CD14-positive monocyte (primary cell): ENCODE measurements around the gene OSTC. TPM values are rescaled to one million over a fixed set of nuclear protein-coding genes. Genes with fewer than 3 reads are reported as not detected.

Experiments used
- DNase-seq, 3 donors: peaks; one replicate each; pipeline ENCODE4 v3.0.0-alpha.2; 2011 to 2022
- H2AFZ ChIP-seq: 2 replicates; pipeline ENCODE4 v1.6.0; 2012; ENCODE audit warnings: mild to moderate bottlenecking, low read depth, low read length, inconsistent platforms; ENCODE audit not compliant: insufficient read depth, poor library complexity, severe bottlenecking
- H3K27ac ChIP-seq, 2 donors: 1 replicate in 1 of 2; 2 replicates in 1 of 2; pipeline ENCODE4 v1.5.1; 2012 to 2013; ENCODE audit warnings: low read length in 2 of 2, control low read depth in 1 of 2, inconsistent platforms in 1 of 2, low read depth in 1 of 2, mild to moderate bottlenecking in 1 of 2
- H3K27me3 ChIP-seq, 2 donors: one replicate each; pipeline versions ENCODE4 v1.6.0 to v1.6.1; 2011 to 2013; ENCODE audit warnings: low read length in 2 of 2; ENCODE audit not compliant: control insufficient read depth in 2 of 2, insufficient read depth in 2 of 2
- H3K36me3 ChIP-seq, 2 donors: replicated peaks in 1 of 2; 1 replicate in 1 of 2; 2 replicates in 1 of 2; pipeline versions ENCODE4 v1.5.1 to v1.6.1; 2012 to 2013; ENCODE audit warnings: low read length in 2 of 2, control low read depth in 1 of 2, inconsistent platforms in 1 of 2, mild to moderate bottlenecking in 1 of 2; ENCODE audit not compliant: insufficient read depth in 2 of 2, control insufficient read depth in 1 of 2
- H3K4me1 ChIP-seq, 2 donors: 1 replicate in 1 of 2; 2 replicates in 1 of 2; pipeline versions ENCODE4 v1.5.1 to v1.6.1; 2012 to 2013; ENCODE audit warnings: low read length in 2 of 2, control low read depth in 1 of 2, inconsistent platforms in 1 of 2, mild to moderate bottlenecking in 1 of 2, moderate library complexity in 1 of 2; ENCODE audit not compliant: insufficient read depth in 2 of 2, control insufficient read depth in 1 of 2
- H3K4me2 ChIP-seq: replicated peaks from 2 replicates; pipeline ENCODE3; 2012; ENCODE audit warnings: low read length, moderate library complexity, mild to moderate bottlenecking; ENCODE audit not compliant: poor library complexity, severe bottlenecking; ENCODE audit errors: extremely low read depth
- H3K4me3 ChIP-seq, 3 experiments: fragments of 200-600 bp in 1 of 3; sonication (generic) in 1 of 3; replicated peaks in 1 of 3; 1 replicate in 2 of 3; 2 replicates in 1 of 3; pipeline ENCODE4 v1.5.1; 2011 to 2013; ENCODE audit warnings: low read length in 3 of 3, mild to moderate bottlenecking in 3 of 3, control low read depth in 2 of 3, low read depth in 2 of 3, inconsistent platforms in 1 of 3, moderate library complexity in 1 of 3
- H3K79me2 ChIP-seq: 2 replicates; pipeline ENCODE4 v1.6.0; 2012; ENCODE audit warnings: mild to moderate bottlenecking, control low read depth, inconsistent platforms, low read length, moderate library complexity; ENCODE audit not compliant: insufficient read depth
- H3K9ac ChIP-seq: 2 replicates; pipeline ENCODE4 v1.6.0; 2017; ENCODE audit warnings: low read length, mild to moderate bottlenecking; ENCODE audit not compliant: insufficient read depth, poor library complexity, severe bottlenecking
- H3K9me3 ChIP-seq, 2 donors: replicated peaks in 1 of 2; 1 replicate in 1 of 2; 2 replicates in 1 of 2; pipeline versions ENCODE4 v1.5.1 to v1.6.1; 2012 to 2013; ENCODE audit warnings: low read length in 2 of 2, control low read depth in 1 of 2; ENCODE audit not compliant: control insufficient read depth in 1 of 2, insufficient read depth in 1 of 2
- H4K20me1 ChIP-seq: 2 replicates; pipeline ENCODE4 v1.6.0; 2012; ENCODE audit warnings: mild to moderate bottlenecking, low read length, control low read depth, moderate library complexity; ENCODE audit not compliant: insufficient read depth
- H3K27ac Mint-ChIP-seq, 7 donors: one replicate each; pipeline ENCODE4 v1.8.0; 2020; ENCODE audit warnings: mild to moderate bottlenecking in 7 of 7, mixed read lengths in 7 of 7, moderate library complexity in 6 of 7, inconsistent platforms in 2 of 7
- H3K27me3 Mint-ChIP-seq, 3 donors: one replicate each; pipeline ENCODE4 v1.8.0; 2021 to 2022; ENCODE audit warnings: low read depth in 3 of 3, mild to moderate bottlenecking in 3 of 3, mixed read lengths in 3 of 3, moderate library complexity in 3 of 3, inconsistent platforms in 1 of 3
- H3K36me3 Mint-ChIP-seq, 2 donors: one replicate each; pipeline ENCODE4 v1.8.0; 2020; ENCODE audit warnings: mixed read lengths in 2 of 2, inconsistent platforms in 1 of 2, mild to moderate bottlenecking in 1 of 2
- H3K4me1 Mint-ChIP-seq: one replicate; pipeline ENCODE4 v1.8.0; 2020; ENCODE audit warnings: mild to moderate bottlenecking, mixed read lengths
- H3K4me3 Mint-ChIP-seq, 2 donors: one replicate each; pipeline ENCODE4 v1.8.0; 2020; ENCODE audit warnings: mild to moderate bottlenecking in 2 of 2, mixed read lengths in 2 of 2, moderate library complexity in 1 of 2
- H3K9me3 Mint-ChIP-seq, 7 donors: one replicate each; pipeline ENCODE4 v1.8.0; 2020 to 2022; ENCODE audit warnings: mixed read lengths in 7 of 7, mild to moderate bottlenecking in 6 of 7, moderate library complexity in 6 of 7, inconsistent platforms in 2 of 7
- CTCF ChIP-seq: fragments of 200-600 bp; IDR thresholded peaks from one replicate; pipeline ENCODE4 v1.8.0; 2022; ENCODE audit warnings: antibody characterized with exemption, mild to moderate bottlenecking
- WGBS: methylation state at CpG from one replicate; pipeline ENCODE4 v1.1.5; 2013; ENCODE audit warnings: missing lambda C conversion rate; ENCODE audit not compliant: insufficient coverage; 5-methylcytosine and 5-hydroxymethylcytosine counted together
- intact Hi-C, 2 donors: fragments of 100-400 bp; cut with micrococcal nuclease; formaldehyde crosslinking; loops; one replicate each; pipeline versions ENCODE4 v1.15.0 to v1.15.1; 2023
- polyA plus RNA-seq, 3 donors: library from polyadenylated mRNA; depleted of rRNA in 1 of 3; unstranded in 2 of 3; stranded (reverse) in 1 of 3; fragments of 300-500 nt in 2 of 3; fragments of >200 nt in 1 of 3; fragmentation: Illumina TruSeq in 2 of 3; gene quantifications; 1 replicate in 2 of 3; 2 replicates in 1 of 3; pipeline ENCODE4 v1.2.3, GENCODE V29; 2012 to 2021

The OSTC gene
- polyA plus RNA-seq, 3 donors: 68.5 to 156 (median 149) TPM

- no peaks in the 10 kb centered on the region for H3K4me1 ChIP-seq
- peaks cover 4% of the 10 kb centered on the region for H3K4me1 Mint-ChIP-seq
- H2AFZ ChIP-seq: no peak overlapping the region
- no peaks in the 10 kb centered on the region for H4K20me1 ChIP-seq
- TF ChIP-seq CTCF: no peak
- H3K4me3 ChIP-seq: no peak overlapping the region
- H3K4me3 Mint-ChIP-seq: no peak overlapping the region
- H3K27me3 ChIP-seq: no peaks in the 10 kb centered on the region
- H3K27ac ChIP-seq: no peak overlapping the region
- no peak for DNase-seq
- no peak overlapping the region for H3K4me2 ChIP-seq
- no peaks in the 10 kb centered on the region for H3K79me2 ChIP-seq
- H3K36me3 Mint-ChIP-seq: peaks cover 0 to 2% of the 10 kb centered on the region in 2 donors
- H3K9ac ChIP-seq: no peak overlapping the region
- H3K9me3 Mint-ChIP-seq: peaks cover 2 to 7% (median 4%) of the 10 kb centered on the region in 7 donors
- intact Hi-C loops: no loop called here
- no peaks in the 10 kb centered on the region for H3K36me3 ChIP-seq
- H3K27ac Mint-ChIP-seq: no peak overlapping the region
- H3K9me3 ChIP-seq: peaks cover 0 to 3% of the 10 kb centered on the region in 2 donors
- peaks cover 0 to 3% (median 0%) of the 10 kb centered on the region in 3 donors for H3K27me3 Mint-ChIP-seq
- WGBS: no CpG with 5 or more reads among the region's 1 CpG
Measured at GRCh38 chr4:108601532-108601931, 48.9 kb upstream of the OSTC start.

- peaks cover 2 to 7% (median 4%) of the 10 kb centered on the region in 7 donors for H3K9me3 Mint-ChIP-seq
- no peaks in the 10 kb centered on the region for H3K27me3 ChIP-seq
- peaks cover 0 to 5% (median 0%) of the 10 kb centered on the region in 3 donors for H3K27me3 Mint-ChIP-seq
- no peaks in the 10 kb centered on the region for H3K36me3 ChIP-seq
- peaks cover 0 to 2% of the 10 kb centered on the region in 2 donors for H3K36me3 Mint-ChIP-seq
- H3K4me3 Mint-ChIP-seq: no peak overlapping the region
- H3K4me3 ChIP-seq: no peak overlapping the region
- no peak for DNase-seq
- no peak overlapping the region for H3K9ac ChIP-seq
- WGBS: 96% methylated on average over 2 of the region's 3 CpGs
- H3K4me1 Mint-ChIP-seq: peaks cover 4% of the 10 kb centered on the region
- H2AFZ ChIP-seq: no peak overlapping the region
- H3K27ac ChIP-seq: no peak overlapping the region
- no peaks in the 10 kb centered on the region for H4K20me1 ChIP-seq
- H3K79me2 ChIP-seq: no peaks in the 10 kb centered on the region
- intact Hi-C loops: no loop called here
- no peak for TF ChIP-seq CTCF
- H3K27ac Mint-ChIP-seq: no peak overlapping the region
- H3K9me3 ChIP-seq: peaks cover 0 to 5% of the 10 kb centered on the region in 2 donors
- no peak overlapping the region for H3K4me2 ChIP-seq
- H3K4me1 ChIP-seq: no peaks in the 10 kb centered on the region
Measured at GRCh38 chr4:108602163-108602562, 48.2 kb upstream of the OSTC start.
